Mammary epithelial cell (primary cell): Measurements from ENCODE around the gene TMEM185B.

Experiments used
- EZH2 ChIP-seq: IDR thresholded peaks from 2 replicates; pipeline ENCODE4 v1.6.1; 2012; ENCODE audit warnings: low read length, inconsistent platforms, borderline replicate concordance
- TF ChIP-seq, protein P1 (sequence below), 2 donors: IDR thresholded peaks in 1 of 2; conservative IDR thresholded peaks in 1 of 2; 2 replicates each; pipeline ENCODE4 v1.5.1; 2011 to 2012; ENCODE audit warnings: inconsistent platforms in 2 of 2, low read length in 2 of 2, mild to moderate bottlenecking in 2 of 2, control low read depth in 1 of 2, low read depth in 1 of 2; ENCODE audit not compliant: insufficient read depth in 1 of 2; ENCODE audit errors: extremely low read depth in 1 of 2

DNA sequence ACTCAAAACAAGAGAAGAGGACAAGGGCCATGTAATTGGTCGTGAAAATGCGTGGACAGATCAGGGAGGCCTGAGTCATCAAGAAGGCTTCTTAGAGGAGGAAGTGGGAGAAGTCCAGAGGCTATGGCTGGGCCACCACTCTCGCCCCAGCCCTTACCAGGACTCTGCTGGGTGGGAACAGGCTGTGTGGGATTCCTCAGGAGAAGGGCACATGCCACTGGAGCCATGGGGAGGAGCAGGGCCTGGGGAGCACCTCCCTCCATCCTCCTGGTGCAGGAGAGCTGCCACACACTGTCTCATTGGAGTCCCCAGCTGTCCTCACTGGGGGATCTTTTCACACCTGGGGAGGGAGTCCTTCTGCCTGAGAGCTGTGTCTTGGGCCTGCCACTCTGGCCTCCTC, 20.0 kb upstream of the TMEM185B start:
- TF ChIP-seq, protein P1, sequence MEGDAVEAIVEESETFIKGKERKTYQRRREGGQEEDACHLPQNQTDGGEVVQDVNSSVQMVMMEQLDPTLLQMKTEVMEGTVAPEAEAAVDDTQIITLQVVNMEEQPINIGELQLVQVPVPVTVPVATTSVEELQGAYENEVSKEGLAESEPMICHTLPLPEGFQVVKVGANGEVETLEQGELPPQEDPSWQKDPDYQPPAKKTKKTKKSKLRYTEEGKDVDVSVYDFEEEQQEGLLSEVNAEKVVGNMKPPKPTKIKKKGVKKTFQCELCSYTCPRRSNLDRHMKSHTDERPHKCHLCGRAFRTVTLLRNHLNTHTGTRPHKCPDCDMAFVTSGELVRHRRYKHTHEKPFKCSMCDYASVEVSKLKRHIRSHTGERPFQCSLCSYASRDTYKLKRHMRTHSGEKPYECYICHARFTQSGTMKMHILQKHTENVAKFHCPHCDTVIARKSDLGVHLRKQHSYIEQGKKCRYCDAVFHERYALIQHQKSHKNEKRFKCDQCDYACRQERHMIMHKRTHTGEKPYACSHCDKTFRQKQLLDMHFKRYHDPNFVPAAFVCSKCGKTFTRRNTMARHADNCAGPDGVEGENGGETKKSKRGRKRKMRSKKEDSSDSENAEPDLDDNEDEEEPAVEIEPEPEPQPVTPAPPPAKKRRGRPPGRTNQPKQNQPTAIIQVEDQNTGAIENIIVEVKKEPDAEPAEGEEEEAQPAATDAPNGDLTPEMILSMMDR (conservative IDR thresholded peaks at IDR 0.05 in 1 of 2, IDR thresholded peaks at IDR 0.05 in 1 of 2; ENCODE audit: extremely low read depth in 1 of 2, insufficient read depth in 1 of 2, low read depth in 1 of 2, low read length in 2 of 2), result no peak
- no peak for TF ChIP-seq EZH2
